Measurements from ENCODE around the gene GOLGA8A.
"Not testable (repeated sequence)": the region's sequence is repeated elsewhere in the genome, so short reads cannot be mapped to it uniquely, and the experiment has no call there.

Gene GOLGA8A

GRCh38 chr15:34403899-34404298 lies 33.7 kb downstream of the GOLGA8A start:
- not testable (repeated sequence) for DNase-seq

GRCh38 chr15:34403160-34403598 lies 34.4 kb downstream of the GOLGA8A start:
- DNase-seq, result not testable (repeated sequence)

GRCh38 chr15:34397637-34398259 lies 39.9 kb downstream of the GOLGA8A start:
- DNase-seq, result not testable (repeated sequence)

- DNase-seq, result not testable (repeated sequence)
Observed at GRCh38 chr15:34392981-34393380, 44.6 kb downstream of the GOLGA8A start.

- not testable (repeated sequence) for DNase-seq
Observed at GRCh38 chr15:34389594-34390086, 48.0 kb downstream of the GOLGA8A start.
